ENCODE data around the gene GRIA4.

Gene GRIA4

GRCh38 chr11:105609832-105610781 is at the start of gene GRIA4:
TSS of gene GRIA4 (plus strand) at chr11:105610073. CDS start at chr11:105610998, 925 bp downstream.
- no peak for DNase-seq (ENCODE audit: low read depth)

DNA sequence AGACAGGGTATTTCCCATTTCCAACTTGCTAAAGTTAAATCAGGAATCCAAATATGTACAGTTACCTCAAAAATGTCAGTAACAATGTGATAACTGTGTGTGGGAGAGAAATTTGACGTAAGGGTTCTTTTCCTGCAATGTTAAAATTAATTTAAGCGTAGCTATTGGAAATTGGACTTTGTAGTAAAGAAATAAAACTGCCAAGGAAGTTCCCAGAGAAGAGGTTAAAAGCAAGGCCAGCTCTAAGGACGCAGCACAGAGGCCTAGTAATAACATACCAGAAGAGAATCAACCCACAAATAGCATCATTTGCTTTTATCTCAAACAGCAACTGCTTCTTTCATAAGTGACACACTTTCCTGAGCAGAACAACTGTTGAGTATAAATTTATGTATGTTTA is 36.8 kb upstream of the GRIA4 start:
- DNase-seq (ENCODE audit: low read depth) = no peak

GRCh38 chr11:105574974-105575373 is 34.9 kb upstream of the GRIA4 start:
- no peak for DNase-seq (ENCODE audit: low read depth)

DNA sequence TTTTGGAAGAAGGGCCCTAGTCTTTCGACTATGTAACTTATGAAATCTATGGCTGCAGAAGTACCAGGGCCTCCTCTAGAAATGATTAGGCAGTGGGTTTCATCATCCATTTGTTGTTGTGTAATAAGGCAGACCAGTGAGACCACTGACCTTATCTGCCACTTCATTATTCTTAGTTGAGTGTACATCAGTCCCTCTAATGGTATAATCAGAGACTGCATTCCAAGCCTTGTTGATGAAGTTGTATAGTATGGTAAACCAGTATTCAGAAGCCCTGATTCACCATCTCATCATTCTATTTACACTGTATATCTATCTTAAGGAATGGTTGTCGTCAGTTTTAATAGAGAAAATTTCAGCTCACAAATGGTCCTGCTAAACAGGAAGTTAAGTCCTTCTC is 32.2 kb upstream of the GRIA4 start:
- no peak for DNase-seq (ENCODE audit: low read depth)

GRCh38 chr11:105579111-105579510 is 30.8 kb upstream of the GRIA4 start:
- no peak for DNase-seq (ENCODE audit: low read depth)

DNA sequence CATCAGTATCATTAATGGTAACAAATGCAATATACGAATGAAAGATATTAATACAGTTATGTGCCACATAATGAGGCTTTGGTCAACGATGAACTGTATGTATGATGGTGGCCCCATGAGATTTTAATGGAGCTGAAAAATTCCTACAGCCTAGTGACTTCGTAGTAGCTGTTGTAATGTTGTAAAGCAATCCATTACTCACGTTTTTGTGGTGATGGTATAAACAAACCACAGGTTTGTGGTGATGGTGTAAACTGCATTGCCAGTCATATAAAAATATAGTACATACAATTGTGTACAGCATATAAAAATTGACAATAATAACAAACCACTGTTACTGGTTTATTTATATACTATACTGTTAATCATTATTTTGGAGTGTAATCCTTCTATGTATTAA is 27.4 kb upstream of the GRIA4 start:
- no peak for DNase-seq (ENCODE audit: low read depth)

DNA sequence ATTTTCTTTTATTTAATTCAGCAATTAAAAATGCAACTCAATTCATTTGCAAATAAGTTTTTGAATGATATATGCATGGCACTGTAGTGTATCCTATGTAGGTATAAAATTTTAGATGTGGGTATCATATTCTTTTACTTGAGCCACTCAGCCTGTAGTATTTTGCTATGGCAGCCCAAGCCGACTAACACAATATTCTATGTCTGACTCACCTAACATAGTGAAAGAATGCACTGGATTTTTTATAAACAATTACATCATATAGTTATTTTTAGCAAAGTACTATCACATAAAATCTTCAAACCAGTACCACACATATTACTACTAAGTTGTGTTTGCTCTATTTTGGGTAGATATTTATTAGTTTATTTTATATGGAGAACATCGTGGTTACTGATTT is 21.9 kb upstream of the GRIA4 start:
- no peak for DNase-seq (ENCODE audit: low read depth)

- no peak for DNase-seq (ENCODE audit: low read depth)
Measured at GRCh38 chr11:105589346-105589745, 20.5 kb upstream of the GRIA4 start.

GRCh38 chr11:105592035-105592434 is 17.8 kb upstream of the GRIA4 start:
- no peak for DNase-seq (ENCODE audit: low read depth)

DNA sequence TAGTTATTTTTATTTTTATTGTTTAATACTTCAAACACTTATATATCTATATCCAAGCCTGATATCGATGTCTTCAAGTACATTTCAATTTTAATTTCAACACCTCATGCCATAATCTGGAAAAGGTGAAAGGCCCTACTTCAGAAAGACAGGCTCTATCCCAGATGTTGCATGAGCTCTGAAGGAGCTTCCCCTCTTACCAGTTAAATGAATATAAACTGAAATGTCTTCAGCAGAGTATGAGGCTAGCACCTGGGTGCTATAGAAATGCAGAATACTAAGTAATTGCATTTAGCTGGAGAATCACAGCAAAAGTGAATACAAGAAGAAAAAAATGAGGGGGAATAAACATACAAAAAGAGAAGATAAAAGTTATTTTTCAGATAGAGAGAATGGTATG is 11.5 kb upstream of the GRIA4 start:
- DNase-seq (ENCODE audit: low read depth) = no peak

DNA sequence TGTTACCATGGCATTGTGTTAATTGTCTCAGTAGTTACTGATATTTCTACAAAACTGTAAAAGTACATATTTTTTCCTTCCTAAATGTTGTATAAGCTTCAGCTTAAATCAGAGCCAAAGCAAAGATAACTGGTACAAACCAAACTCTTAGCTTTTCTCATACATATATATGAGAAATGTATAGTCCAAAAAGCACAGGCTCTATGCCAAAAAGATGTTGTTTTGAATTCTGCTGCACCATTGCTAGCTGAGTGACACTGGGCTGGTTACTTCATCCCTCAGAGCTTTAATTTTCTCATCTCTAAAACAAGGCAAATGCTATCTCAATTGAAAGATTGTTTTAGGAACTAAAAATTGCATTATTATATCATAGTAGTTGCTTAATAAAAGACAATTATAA is 6.7 kb upstream of the GRIA4 start:
- DNase-seq (ENCODE audit: low read depth) = no peak

GRCh38 chr11:105609341-105609781 is 512 bp upstream of the GRIA4 start:
- no peak for DNase-seq (ENCODE audit: low read depth)

DNA sequence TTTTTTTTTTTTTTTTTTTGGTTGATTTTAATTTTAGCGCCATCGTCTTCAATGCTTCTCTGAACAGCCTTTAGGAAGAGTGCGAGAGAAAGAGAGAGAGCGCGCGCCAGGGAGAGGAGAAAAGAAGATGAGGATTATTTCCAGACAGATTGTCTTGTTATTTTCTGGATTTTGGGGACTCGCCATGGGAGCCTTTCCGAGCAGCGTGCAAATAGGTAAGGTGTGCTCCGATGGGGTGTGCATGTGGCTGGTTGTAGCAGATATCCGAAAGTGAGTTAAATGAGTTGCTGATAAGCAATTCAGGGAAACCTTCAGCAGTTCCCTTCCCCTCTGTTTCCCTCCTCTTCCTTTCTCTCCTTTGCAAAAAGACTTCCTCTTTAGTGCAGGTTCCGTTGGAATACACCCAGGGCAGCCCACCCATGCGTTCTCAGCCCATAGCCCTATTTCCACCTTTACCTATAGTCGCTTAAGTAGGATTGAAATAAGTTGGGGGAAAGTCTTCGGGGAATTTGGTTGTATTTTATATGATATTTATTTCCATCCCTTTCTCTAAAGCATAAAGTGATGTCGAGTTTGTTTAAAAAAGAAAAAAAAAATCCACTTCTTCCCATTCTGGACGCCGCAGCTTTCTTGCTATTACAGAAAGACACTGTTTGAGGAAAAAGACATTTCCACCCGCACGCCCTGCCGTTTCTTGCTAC is 1.1 kb downstream of the GRIA4 start:
- no peak for DNase-seq (ENCODE audit: low read depth)

DNA sequence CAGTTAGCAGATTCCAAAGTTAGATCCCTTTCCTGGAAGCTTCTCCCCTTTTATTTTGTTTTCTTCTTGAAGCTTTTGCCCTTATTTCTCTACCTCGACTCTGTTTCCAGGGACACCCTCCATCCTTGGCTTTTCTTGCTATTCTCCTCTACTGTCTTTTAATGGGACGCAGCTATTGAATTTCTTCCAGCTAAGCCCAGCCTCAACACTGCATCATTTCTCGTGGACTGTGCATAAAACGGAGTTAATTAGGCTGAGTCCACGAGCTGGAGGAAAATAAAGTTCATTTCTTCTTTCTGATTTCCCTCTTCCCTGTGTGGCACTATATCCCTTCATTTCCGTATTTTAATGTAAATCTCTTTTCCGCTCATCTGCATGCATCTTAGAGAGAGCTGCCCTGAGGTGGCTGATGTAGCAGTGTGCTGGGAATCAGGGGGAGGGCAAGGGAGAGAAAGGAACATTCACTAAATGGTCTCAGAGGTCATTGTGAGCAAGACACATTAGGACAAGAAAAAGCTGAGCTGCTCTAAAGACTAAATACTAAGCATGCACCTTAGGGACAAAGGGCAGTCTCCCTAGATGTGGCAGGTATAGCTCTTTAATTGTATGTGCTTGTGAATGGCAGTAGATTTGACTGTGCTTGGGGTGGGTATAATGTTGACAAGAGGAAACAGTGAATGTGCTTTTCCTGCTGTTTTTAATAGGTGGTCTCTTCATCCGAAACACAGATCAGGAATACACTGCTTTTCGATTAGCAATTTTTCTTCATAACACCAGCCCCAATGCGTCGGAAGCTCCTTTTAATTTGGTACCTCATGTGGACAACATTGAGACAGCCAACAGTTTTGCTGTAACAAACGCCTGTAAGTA is 1.9 kb downstream of the GRIA4 start:
- DNase-seq (ENCODE audit: low read depth) = no peak

DNA sequence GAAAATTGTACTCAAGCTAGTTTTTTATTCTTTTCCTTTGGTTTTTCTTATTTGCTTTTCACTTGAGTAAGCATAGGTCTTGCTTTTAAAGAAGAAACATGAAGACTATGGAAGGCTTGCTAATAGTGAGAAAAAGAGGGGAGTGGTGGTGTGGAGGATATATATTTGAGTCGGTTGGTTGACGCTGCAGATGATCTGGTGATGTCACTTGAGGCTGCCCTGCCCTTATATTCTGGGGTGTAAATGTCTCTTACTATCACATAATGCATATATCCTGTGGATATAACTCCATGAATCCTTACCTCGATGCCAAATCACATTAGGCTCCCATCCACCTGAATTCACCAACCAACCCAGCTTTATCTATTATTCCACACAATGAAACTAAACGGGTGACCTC is 2.9 kb downstream of the GRIA4 start:
- DNase-seq (ENCODE audit: low read depth) = no peak

- DNase-seq (ENCODE audit: low read depth) = no peak
Measured at GRCh38 chr11:105613183-105613582, 3.3 kb downstream of the GRIA4 start.

- no peak for DNase-seq (ENCODE audit: low read depth)
Measured at GRCh38 chr11:105618343-105618955, 8.6 kb downstream of the GRIA4 start.

DNA sequence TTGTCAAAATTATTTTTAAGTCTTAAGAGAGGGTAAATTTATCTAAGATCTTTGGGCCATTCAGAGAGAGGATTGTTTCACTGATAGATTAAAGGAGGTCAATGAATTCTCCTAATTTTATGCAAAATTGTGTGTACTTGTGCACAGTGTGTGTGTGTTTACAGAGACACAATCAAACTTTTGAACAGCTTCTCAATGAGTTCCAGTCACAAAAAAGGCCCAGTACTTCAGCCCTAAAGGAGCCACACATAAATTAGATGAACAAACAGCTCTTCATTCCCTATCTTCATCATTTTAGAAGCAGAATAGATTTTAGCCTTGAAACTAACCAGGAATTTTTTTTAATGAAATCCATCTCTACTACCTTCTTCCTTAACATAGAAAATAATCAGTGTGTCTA is 9.7 kb downstream of the GRIA4 start:
- DNase-seq (ENCODE audit: low read depth) = no peak

DNA sequence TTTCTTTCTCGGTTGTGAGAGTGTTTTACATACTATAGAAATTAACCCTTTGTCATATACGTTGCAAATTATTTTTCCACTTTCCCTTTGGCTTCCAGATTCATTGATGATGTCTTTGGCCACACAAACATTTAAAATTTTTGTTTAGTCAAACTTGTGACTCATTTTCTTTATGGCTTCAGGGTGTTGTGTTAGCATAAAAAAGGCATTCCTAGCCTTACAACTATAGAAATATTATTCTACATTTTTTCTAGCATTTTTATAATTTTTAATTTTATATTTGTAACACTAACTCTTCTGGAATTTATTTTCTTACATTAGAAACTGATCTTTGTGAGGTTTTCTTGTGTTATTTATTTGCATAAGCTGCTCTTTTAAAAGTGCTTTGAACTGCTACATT is 12.1 kb downstream of the GRIA4 start:
- DNase-seq (ENCODE audit: low read depth) = no peak

- no peak for DNase-seq (ENCODE audit: low read depth)
Measured at GRCh38 chr11:105632316-105632715, 22.4 kb downstream of the GRIA4 start.

GRCh38 chr11:105635466-105635865 is 25.6 kb downstream of the GRIA4 start:
- no peak for DNase-seq (ENCODE audit: low read depth)

DNA sequence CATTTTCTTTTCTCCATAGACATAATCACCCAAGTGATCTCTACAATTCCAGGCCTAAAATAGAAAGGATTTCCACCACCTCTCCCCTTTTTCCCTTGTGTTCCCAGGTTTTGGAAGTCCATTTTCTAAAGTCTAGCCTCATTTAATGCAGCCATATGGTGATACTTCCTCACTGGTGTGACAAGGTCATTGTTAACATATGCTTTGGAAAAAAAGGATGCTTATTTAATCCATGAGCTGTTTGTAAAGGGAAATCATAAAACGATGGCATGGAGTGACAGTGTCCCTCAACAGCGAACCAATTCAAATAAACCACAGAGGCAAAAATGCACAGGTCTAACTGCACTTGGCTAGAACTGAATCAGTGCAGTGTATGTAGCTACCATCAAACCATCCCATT is 26.6 kb downstream of the GRIA4 start:
- DNase-seq (ENCODE audit: low read depth) = no peak

Measured in HS-5 (cell line).